Measurements from ENCODE around the gene SAMD11. TPM values are rescaled to one million over a fixed set of nuclear protein-coding genes. Genes with fewer than 3 reads are reported as not detected.

Gene SAMD11
- total RNA-seq, 2 experiments from 2014 or later = 0.06 TPM; not detected in 1

DNA sequence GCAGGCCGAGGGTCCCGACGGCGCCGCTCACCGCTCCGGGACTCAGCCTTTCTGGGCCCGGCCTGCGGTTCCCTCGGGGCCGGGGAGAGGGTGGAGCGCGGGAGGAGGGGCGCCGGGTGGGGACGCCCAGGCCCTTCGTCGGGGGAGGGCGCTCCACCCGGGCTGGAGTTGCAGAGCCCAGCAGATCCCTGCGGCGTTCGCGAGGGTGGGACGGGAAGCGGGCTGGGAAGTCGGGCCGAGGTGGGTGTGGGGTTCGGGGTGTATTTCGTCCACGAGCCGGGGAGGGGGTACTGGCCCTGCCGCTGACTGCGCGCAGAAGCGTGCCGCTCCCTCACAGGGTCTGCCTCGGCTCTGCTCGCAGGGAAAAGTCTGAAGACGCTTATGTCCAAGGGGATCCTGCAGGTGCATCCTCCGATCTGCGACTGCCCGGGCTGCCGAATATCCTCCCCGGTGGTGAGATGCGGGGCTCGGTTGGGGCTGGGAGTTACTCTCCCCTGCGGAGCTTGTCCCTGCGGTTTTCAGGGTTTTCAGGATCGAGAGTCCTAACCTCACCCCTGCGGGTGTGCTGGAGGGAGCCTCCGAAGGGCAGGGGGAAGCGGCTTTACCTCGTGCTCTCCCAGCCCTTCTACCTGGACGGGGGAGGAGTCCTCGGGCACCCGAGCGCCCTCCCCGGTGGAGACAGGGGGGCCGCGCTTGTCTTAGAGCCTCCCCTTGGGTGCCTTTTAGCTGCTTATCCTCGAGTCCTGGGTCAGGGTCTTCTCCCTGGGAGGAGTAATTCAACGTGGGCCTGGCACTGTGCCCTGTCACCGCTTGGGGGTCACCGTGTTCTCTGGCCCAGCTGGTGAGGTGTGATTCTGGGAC is 2.1 kb downstream of the SAMD11 start:
- H2AFZ ChIP-seq (ENCODE audit: low read length) = no peak overlapping the region
- CTCF ChIA-PET (ENCODE audit: unreplicated experiment) = no interaction called here
- H3K4me2 ChIP-seq (ENCODE audit: low read length) = no peak overlapping the region
- no peaks in the 10 kb centered on the region for H3K36me3 ChIP-seq (ENCODE audit: insufficient read depth, low read length)
- intact Hi-C loops (cut with micrococcal nuclease; ENCODE audit: unreplicated experiment) = no loop called here
- no peak overlapping the region for H3K27ac ChIP-seq (ENCODE audit: low read depth, low read length, poor library complexity, severe bottlenecking)
- POLR2A ChIA-PET = no interaction called here
- no peaks in the 10 kb centered on the region for H3K9me3 ChIP-seq (ENCODE audit: low read length)
- no peak for DNase-seq (ENCODE audit: low spot score)
- H3K4me1 ChIP-seq (ENCODE audit: insufficient read depth, low read length, poor library complexity, severe bottlenecking) = peaks cover 22% of the 10 kb centered on the region
- H3K79me2 ChIP-seq (ENCODE audit: insufficient read depth, low read depth, low read length) = no peaks in the 10 kb centered on the region
- H3K4me3 ChIP-seq (ENCODE audit: low read depth, low read length, poor library complexity, severe bottlenecking) = no peak overlapping the region
- no TSS peak for BruUV-seq (replicated peaks)
- H4K20me1 ChIP-seq (ENCODE audit: insufficient read depth, low read length) = no peaks in the 10 kb centered on the region
- no peaks in the 10 kb centered on the region for H3K9me2 ChIP-seq (ENCODE audit: insufficient read depth, low read length)
- TF ChIP-seq EZH2phosphoT487 (IDR thresholded peaks at IDR 0.05; ENCODE audit: borderline replicate concordance, low read depth, low read length) = no peak

DNA sequence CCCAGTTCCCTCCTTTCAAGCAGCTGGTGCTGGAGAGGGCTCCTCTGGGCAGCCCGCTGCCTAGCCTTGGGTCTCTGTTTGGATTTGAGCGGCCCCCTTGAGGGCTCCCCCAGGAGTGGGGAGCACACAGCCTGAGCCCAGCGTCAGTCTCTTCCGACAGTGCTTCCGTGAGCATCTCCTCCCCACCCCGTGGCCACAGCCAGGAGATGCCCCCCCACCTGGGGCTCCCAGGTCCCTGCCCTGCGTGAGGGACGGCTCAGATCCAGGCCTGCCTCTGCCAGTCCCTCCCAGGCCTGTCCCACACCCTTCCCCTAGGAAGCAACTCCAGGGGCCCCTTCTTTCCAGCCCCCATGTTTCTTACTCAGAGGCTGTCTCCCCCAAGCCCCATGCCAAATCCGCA is 3.5 kb downstream of the SAMD11 start:
- POLR2A ChIA-PET = no interaction called here
- Histone ChIP-seq H3K79me2 (ENCODE audit: insufficient read depth, low read depth, low read length) (no peaks in the 10 kb centered on the region), H3K27ac (ENCODE audit: low read depth, low read length, poor library complexity, severe bottlenecking) (no peak overlapping the region), H3K36me3 (ENCODE audit: insufficient read depth, low read length) (no peaks in the 10 kb centered on the region), H3K9me3 (ENCODE audit: low read length) (no peaks in the 10 kb centered on the region), H3K9me2 (ENCODE audit: insufficient read depth, low read length) (no peaks in the 10 kb centered on the region), H2AFZ (ENCODE audit: low read length) (no peak overlapping the region), H3K4me1 (ENCODE audit: insufficient read depth, low read length, poor library complexity, severe bottlenecking) (peaks cover 12% of the 10 kb centered on the region), H3K4me2 (ENCODE audit: low read length) (no peak overlapping the region), H3K4me3 (ENCODE audit: low read depth, low read length, poor library complexity, severe bottlenecking) (no peak overlapping the region), H4K20me1 (ENCODE audit: insufficient read depth, low read length) (no peaks in the 10 kb centered on the region)
- TF ChIP-seq EZH2phosphoT487 (IDR thresholded peaks at IDR 0.05; ENCODE audit: borderline replicate concordance, low read depth, low read length) = no peak
- TF ChIP-seq, protein P1, sequence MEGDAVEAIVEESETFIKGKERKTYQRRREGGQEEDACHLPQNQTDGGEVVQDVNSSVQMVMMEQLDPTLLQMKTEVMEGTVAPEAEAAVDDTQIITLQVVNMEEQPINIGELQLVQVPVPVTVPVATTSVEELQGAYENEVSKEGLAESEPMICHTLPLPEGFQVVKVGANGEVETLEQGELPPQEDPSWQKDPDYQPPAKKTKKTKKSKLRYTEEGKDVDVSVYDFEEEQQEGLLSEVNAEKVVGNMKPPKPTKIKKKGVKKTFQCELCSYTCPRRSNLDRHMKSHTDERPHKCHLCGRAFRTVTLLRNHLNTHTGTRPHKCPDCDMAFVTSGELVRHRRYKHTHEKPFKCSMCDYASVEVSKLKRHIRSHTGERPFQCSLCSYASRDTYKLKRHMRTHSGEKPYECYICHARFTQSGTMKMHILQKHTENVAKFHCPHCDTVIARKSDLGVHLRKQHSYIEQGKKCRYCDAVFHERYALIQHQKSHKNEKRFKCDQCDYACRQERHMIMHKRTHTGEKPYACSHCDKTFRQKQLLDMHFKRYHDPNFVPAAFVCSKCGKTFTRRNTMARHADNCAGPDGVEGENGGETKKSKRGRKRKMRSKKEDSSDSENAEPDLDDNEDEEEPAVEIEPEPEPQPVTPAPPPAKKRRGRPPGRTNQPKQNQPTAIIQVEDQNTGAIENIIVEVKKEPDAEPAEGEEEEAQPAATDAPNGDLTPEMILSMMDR (conservative IDR thresholded peaks at IDR 0.05; ENCODE audit: low read length) = no peak
- CTCF ChIA-PET (ENCODE audit: unreplicated experiment) = no interaction called here
- intact Hi-C loops (cut with micrococcal nuclease; ENCODE audit: unreplicated experiment) = no loop called here
- DNase-seq (ENCODE audit: low spot score) = no peak
- BruUV-seq (replicated peaks) = no TSS peak

DNA sequence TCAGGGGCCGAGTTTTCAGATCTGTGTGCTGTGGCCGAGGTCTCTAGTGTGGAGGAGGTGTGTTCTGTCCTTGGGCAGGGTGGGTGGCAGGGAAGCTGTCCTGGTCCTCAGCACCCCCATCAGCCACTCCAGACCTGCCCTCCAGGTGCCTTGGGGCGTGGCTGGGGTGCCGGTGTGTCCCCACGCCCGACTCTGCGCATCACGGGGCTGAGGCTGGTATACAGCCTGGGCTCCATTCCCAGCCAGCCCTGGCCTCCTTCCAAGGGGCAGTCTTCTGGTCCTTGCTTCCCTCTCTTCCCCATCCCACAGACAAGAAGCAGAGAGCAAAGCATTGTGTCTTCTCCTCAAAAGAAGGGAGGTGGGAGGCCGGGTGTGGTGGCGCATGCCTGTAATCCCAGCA is 4.0 kb downstream of the SAMD11 start:
- DNase-seq (ENCODE audit: low spot score) = no peak
- ChIA-PET CTCF (ENCODE audit: unreplicated experiment) (no interaction called here), POLR2A (no interaction called here)
- H3K36me3 ChIP-seq (ENCODE audit: insufficient read depth, low read length) = no peaks in the 10 kb centered on the region
- peaks cover 12% of the 10 kb centered on the region for H3K4me1 ChIP-seq (ENCODE audit: insufficient read depth, low read length, poor library complexity, severe bottlenecking)
- H3K27ac ChIP-seq (ENCODE audit: low read depth, low read length, poor library complexity, severe bottlenecking) = no peak overlapping the region
- intact Hi-C loops (cut with micrococcal nuclease; ENCODE audit: unreplicated experiment) = no loop called here
- no peaks in the 10 kb centered on the region for H3K9me3 ChIP-seq (ENCODE audit: low read length)
- TF ChIP-seq EZH2phosphoT487 (IDR thresholded peaks at IDR 0.05; ENCODE audit: borderline replicate concordance, low read depth, low read length) = no peak
- TF ChIP-seq, protein P1 (conservative IDR thresholded peaks at IDR 0.05; ENCODE audit: low read length) = no peak
- no peaks in the 10 kb centered on the region for H3K9me2 ChIP-seq (ENCODE audit: insufficient read depth, low read length)
- H2AFZ ChIP-seq (ENCODE audit: low read length) = no peak overlapping the region
- H4K20me1 ChIP-seq (ENCODE audit: insufficient read depth, low read length) = no peaks in the 10 kb centered on the region
- H3K4me3 ChIP-seq (ENCODE audit: low read depth, low read length, poor library complexity, severe bottlenecking) = no peak overlapping the region
- H3K4me2 ChIP-seq (ENCODE audit: low read length) = no peak overlapping the region
- no TSS peak for BruUV-seq (replicated peaks)
- H3K79me2 ChIP-seq (ENCODE audit: insufficient read depth, low read depth, low read length) = no peaks in the 10 kb centered on the region

All from OCI-LY7 (cell line).